ENCODE data around the gene SPINK5. TPM values are rescaled to one million over a fixed set of nuclear protein-coding genes. Genes with fewer than 3 reads are reported as not detected.

The SPINK5 gene
- total RNA-seq, 1 experiment from 2014 or later, result 2.5 TPM

- Mint-ChIP-seq H3K36me3 (ENCODE audit: insufficient read depth, unreplicated experiment) (no peaks in the 10 kb centered on the region), H3K27ac (ENCODE audit: unreplicated experiment) (no peak overlapping the region), H3K27me3 (ENCODE audit: unreplicated experiment) (no peaks in the 10 kb centered on the region), H3K4me1 (ENCODE audit: low read depth, unreplicated experiment) (no peaks in the 10 kb centered on the region), H3K4me3 (ENCODE audit: low read depth, unreplicated experiment) (no peak overlapping the region), H3K9me3 (ENCODE audit: low read depth, unreplicated experiment) (peaks cover 2% of the 10 kb centered on the region)
- no peak for DNase-seq
- intact Hi-C loops (cut with micrococcal nuclease; ENCODE audit: unreplicated experiment), result no loop called here
- no peak for TF ChIP-seq CTCF (IDR thresholded peaks at IDR 0.05; ENCODE audit: unreplicated experiment)
- no TSS peak for BruUV-seq (replicated peaks)
- CTCF ChIA-PET, result no interaction called here
Measured at GRCh38 chr5:148162038-148162437, 98.3 kb downstream of the SPINK5 start.

- H3K9me3 Mint-ChIP-seq (ENCODE audit: low read depth, unreplicated experiment), result peaks cover 2% of the 10 kb centered on the region
- no peaks in the 10 kb centered on the region for H3K27me3 Mint-ChIP-seq (ENCODE audit: unreplicated experiment)
- no peak overlapping the region for H3K27ac Mint-ChIP-seq (ENCODE audit: unreplicated experiment)
- no peak for DNase-seq
- CTCF ChIA-PET, result no interaction called here
- no peaks in the 10 kb centered on the region for H3K4me1 Mint-ChIP-seq (ENCODE audit: low read depth, unreplicated experiment)
- BruUV-seq (replicated peaks), result no TSS peak
- TF ChIP-seq CTCF (IDR thresholded peaks at IDR 0.05; ENCODE audit: unreplicated experiment), result no peak
- no peak overlapping the region for H3K4me3 Mint-ChIP-seq (ENCODE audit: low read depth, unreplicated experiment)
- no peaks in the 10 kb centered on the region for H3K36me3 Mint-ChIP-seq (ENCODE audit: insufficient read depth, unreplicated experiment)
- intact Hi-C loops (cut with micrococcal nuclease; ENCODE audit: unreplicated experiment), result no loop called here
Measured at GRCh38 chr5:148163345-148163744, 99.6 kb downstream of the SPINK5 start.

GRCh38 chr5:148166550-148167283 lies 102.9 kb downstream of the SPINK5 start:
- CTCF ChIA-PET, result no interaction called here
- no peaks in the 10 kb centered on the region for H3K36me3 Mint-ChIP-seq (ENCODE audit: insufficient read depth, unreplicated experiment)
- no peaks in the 10 kb centered on the region for H3K4me1 Mint-ChIP-seq (ENCODE audit: low read depth, unreplicated experiment)
- no peak for TF ChIP-seq CTCF (IDR thresholded peaks at IDR 0.05; ENCODE audit: unreplicated experiment)
- no peak overlapping the region for H3K27ac Mint-ChIP-seq (ENCODE audit: unreplicated experiment)
- H3K4me3 Mint-ChIP-seq (ENCODE audit: low read depth, unreplicated experiment), result no peak overlapping the region
- intact Hi-C loops (cut with micrococcal nuclease; ENCODE audit: unreplicated experiment), result no loop called here
- no TSS peak for BruUV-seq (replicated peaks)
- no peaks in the 10 kb centered on the region for H3K27me3 Mint-ChIP-seq (ENCODE audit: unreplicated experiment)
- no peaks in the 10 kb centered on the region for H3K9me3 Mint-ChIP-seq (ENCODE audit: low read depth, unreplicated experiment)
- DNase-seq, result no peak

- intact Hi-C loops (cut with micrococcal nuclease; ENCODE audit: unreplicated experiment), result no loop called here
- Mint-ChIP-seq H3K4me1 (ENCODE audit: low read depth, unreplicated experiment) (no peaks in the 10 kb centered on the region), H3K4me3 (ENCODE audit: low read depth, unreplicated experiment) (no peak within 1 kb of the TSS), H3K27ac (ENCODE audit: unreplicated experiment) (no peak within 1 kb of the TSS), H3K9me3 (ENCODE audit: low read depth, unreplicated experiment) (no peaks in the 10 kb centered on the region), H3K27me3 (ENCODE audit: unreplicated experiment) (no peaks in the 10 kb centered on the region), H3K36me3 (ENCODE audit: insufficient read depth, unreplicated experiment) (no peaks in the 10 kb centered on the region)
- TF ChIP-seq CTCF (IDR thresholded peaks at IDR 0.05; ENCODE audit: unreplicated experiment), result no peak
- no TSS peak for BruUV-seq (replicated peaks)
- no peak for DNase-seq
- CTCF ChIA-PET, result no interaction called here
Measured at GRCh38 chr5:148168246-148168645, 104.5 kb downstream of the SPINK5 start, which contains the start of gene SPINK14. Gene SPINK14 (plus strand): TSS chr5:148168546. CDS start chr5:148169733, 1,187 bp downstream.
